NB4 (cell line): Measurements from ENCODE around the gene NRN1L.

Experiments used
- DNase-seq: peaks from one replicate; pipeline ENCODE4 v3.0.0; 2010; ENCODE audit warnings: low read depth
- H3K4me3 ChIP-seq: one replicate; pipeline ENCODE4 v1.5.1; 2011; ENCODE audit warnings: mild to moderate bottlenecking, low read depth, low read length, moderate library complexity
- CTCF ChIP-seq: IDR thresholded peaks from one replicate; pipeline ENCODE4 v1.5.1; 2012; ENCODE audit warnings: low read depth, low read length
- MAX ChIP-seq: IDR thresholded peaks from 2 replicates; pipeline ENCODE4 v1.6.1; 2011; ENCODE audit warnings: low read depth, low read length
- MYC ChIP-seq: IDR thresholded peaks from 2 replicates; pipeline ENCODE4 v1.6.1; 2011; ENCODE audit warnings: low read depth, low read length
- POLR2A ChIP-seq: IDR thresholded peaks from 2 replicates; pipeline ENCODE4 v1.6.1; 2011; ENCODE audit warnings: mild to moderate bottlenecking; ENCODE audit not compliant: insufficient read length; ENCODE audit errors: extremely low read depth

Gene NRN1L

GRCh38 chr16:67928147-67928546 is 43.5 kb downstream of the NRN1L start:
- no peak overlapping the region for H3K4me3 ChIP-seq
- TF ChIP-seq MYC (no peak), CTCF (no peak), POLR2A (no peak), MAX (no peak)
- DNase-seq, result no peak

GRCh38 chr16:67928561-67929364 is 44.1 kb downstream of the NRN1L start:
- DNase-seq, result peak; percentile 76

GRCh38 chr16:67930191-67930590 is 45.5 kb downstream of the NRN1L start:
- DNase-seq, result no peak
- no peak overlapping the region for H3K4me3 ChIP-seq
- no peak for TF ChIP-seq MYC
- TF ChIP-seq CTCF, result no peak
- TF ChIP-seq POLR2A, result no peak
- no peak for TF ChIP-seq MAX

More at GRCh38 chr16:67928561-67929364, 44.1 kb downstream of the NRN1L start:
- H3K4me3 ChIP-seq, result no peak overlapping the region
- no peak for TF ChIP-seq MYC
- TF ChIP-seq CTCF, result peak; percentile 99
- TF ChIP-seq MAX, result 0 out of 2 replicates have a peak, but pooled peaks have one; percentile 17

- H3K4me3 ChIP-seq, result no peak overlapping the region
- TF ChIP-seq CTCF (no peak), POLR2A (no peak), MAX (no peak), MYC (no peak)
- no peak for DNase-seq
Measured at GRCh38 chr16:67930678-67931211, 46.1 kb downstream of the NRN1L start.

GRCh38 chr16:67931712-67932461 is 47.2 kb downstream of the NRN1L start, which contains the start of gene CTRL:
Gene CTRL, minus strand, starts transcription at chr16:67931862. Its CDS starts 10 bp downstream, at chr16:67931852.
- H3K4me3 ChIP-seq, result no peak within 1 kb of the TSS
- no peak for DNase-seq
- TF ChIP-seq MYC (no peak), POLR2A (no peak), MAX (no peak), CTCF (no peak)
